ENCODE measurements around the gene CA5A.

DNA sequence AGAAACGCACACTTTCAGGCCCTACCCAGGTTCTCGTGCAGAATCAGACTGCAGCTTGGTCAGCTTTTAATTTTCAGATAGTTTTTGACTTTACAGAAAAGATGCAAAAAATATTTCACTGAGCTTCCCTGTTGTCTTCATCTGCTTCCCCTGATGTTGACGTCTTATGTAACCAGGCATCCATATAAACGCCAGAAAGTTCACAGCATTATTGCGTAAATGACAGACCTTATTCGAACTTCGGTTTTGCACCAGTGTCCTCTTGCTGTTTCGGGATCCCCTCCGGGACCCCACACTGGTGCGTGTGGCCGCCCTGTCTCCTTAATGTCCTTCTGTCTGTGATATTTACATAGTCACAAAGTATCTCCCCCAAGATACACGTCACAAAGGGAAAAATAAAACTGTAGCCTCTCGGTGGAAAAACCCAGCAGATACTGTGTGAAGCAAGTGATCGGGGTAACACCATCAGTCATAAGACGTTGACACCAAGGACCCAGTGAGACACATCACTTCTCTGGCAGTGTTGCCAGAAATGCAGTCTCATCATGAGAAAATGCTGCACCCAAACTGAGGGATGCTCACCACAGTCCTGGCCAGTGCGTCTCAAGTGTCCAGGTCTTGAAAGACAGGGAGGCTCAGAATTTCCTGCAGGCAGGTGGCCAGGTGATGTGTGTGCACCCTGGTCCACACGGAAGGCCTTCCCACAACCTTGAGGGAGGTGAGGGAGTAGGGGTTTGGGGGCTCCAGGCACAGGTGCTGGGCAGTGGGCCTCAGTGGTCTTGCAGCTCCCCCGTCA lies 19.2 kb upstream of the CA5A start:
- TF ChIP-seq, protein P1, sequence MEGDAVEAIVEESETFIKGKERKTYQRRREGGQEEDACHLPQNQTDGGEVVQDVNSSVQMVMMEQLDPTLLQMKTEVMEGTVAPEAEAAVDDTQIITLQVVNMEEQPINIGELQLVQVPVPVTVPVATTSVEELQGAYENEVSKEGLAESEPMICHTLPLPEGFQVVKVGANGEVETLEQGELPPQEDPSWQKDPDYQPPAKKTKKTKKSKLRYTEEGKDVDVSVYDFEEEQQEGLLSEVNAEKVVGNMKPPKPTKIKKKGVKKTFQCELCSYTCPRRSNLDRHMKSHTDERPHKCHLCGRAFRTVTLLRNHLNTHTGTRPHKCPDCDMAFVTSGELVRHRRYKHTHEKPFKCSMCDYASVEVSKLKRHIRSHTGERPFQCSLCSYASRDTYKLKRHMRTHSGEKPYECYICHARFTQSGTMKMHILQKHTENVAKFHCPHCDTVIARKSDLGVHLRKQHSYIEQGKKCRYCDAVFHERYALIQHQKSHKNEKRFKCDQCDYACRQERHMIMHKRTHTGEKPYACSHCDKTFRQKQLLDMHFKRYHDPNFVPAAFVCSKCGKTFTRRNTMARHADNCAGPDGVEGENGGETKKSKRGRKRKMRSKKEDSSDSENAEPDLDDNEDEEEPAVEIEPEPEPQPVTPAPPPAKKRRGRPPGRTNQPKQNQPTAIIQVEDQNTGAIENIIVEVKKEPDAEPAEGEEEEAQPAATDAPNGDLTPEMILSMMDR (IDR thresholded peaks at IDR 0.05; ENCODE audit: low read depth, low read length): no peak
- TF ChIP-seq EZH2phosphoT487 (IDR thresholded peaks at IDR 0.05; ENCODE audit: low read depth): no peak

Data from OCI-LY3 (cell line).